Hepatic stellate cell (primary cell): ENCODE measurements around the gene SRPK2.
"Not testable (repeated sequence)": the region's sequence is repeated elsewhere in the genome, so short reads cannot be mapped to it uniquely, and the experiment has no call there.

Experiments used
- DNase-seq: peaks from one replicate; pipeline ENCODE4 v3.0.0; 2011; ENCODE audit warnings: low spot score

SRPK2 gene

DNA sequence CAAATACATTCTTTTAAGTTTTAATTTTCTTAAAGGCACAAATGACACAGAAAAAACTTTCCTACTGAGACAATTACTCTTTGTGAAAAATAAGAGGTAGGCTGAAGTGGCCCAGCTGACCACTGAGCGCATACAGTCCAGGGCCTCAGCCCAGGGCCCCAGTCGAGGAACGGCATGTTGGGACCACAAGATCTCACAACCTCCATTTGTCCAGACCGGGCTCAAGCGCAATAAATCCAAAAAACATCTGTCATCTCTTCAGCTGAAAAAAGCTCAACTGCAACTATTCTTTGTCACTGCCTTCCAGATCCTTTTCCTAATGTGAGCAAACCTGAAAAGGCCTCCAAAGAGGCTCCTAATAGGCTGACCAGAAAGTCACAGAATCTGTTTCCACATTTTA lies 165.8 kb downstream of the SRPK2 start:
- no peak for DNase-seq

DNA sequence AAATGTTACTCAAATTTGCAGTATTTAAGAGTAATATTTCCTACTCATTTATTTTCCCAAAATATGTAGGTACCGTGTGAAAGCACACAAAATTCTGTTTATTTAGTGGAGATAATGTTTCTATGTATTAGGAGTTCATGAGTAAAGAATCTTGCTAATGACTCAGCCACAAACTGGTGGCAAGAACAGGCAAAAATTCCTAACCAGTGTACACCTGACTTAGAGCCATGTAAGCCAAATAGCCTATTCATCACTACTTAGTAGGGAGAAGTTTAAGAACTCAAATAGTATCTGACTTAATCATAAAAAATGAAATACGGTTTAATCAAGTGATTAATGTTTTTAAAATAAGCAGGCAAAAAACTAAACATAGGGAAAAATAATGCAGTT lies 169.0 kb downstream of the SRPK2 start:
- DNase-seq, result peak; percentile 22

DNA sequence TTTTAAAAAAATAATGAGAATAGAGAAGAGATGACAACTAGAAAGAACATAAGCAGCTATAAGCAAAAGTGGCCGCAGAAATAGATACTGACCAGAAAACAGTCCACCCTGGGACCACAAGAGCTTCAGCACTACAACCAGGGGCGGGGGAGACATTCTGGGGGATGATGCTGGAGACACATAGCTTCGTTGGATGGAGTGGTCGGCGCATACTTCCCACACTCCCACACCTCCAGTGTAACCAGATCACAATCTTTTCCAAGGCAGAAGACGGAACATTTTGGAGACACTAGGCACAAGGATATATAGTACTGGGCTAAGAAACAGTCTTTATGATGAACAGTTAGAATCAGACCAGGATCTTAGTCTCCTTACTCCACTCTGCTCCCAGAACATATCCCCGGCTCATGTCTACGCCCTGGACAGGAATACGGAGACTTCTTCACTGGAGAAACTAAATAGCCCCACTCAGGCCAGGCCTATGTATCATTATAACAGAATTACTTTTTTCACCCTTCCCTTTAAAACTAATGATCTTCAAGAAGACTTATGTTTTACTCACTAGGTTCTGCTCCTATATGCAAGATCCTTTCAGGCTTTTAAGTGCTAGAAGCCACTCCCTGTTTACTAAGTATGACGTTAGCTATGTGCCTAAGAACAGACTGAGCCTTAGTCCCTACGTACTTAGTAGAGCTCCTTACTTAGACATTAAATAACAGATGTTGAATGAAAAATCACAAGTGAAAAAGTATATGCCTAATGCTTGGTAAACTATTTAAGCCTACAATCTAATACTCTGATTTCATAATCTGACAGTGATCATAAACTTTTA lies 169.6 kb downstream of the SRPK2 start:
- DNase-seq, result no peak

- DNase-seq, result no peak
Measured at GRCh38 chr7:105218215-105218614, 170.5 kb downstream of the SRPK2 start.

DNA sequence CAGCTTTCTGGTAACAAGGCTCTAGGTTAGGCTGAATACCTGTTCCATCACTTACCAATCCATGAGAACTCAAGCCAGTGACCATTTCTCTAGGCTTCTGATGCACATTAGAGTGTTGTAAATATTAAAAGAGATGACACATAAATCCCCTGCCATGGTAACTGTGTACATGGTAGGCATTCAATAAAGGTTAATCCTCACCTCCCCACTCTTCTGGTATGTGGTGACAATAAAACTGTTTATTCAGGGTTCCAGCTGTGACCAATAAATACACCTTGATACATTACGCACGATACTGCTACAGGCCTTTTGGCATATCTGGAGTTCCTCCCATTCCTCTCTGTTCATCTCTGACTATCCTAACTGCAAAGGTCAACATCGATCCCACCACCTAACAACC lies 171.9 kb downstream of the SRPK2 start:
- no peak for DNase-seq

- no peak for DNase-seq
Measured at GRCh38 chr7:105215821-105216220, 172.9 kb downstream of the SRPK2 start.

DNA sequence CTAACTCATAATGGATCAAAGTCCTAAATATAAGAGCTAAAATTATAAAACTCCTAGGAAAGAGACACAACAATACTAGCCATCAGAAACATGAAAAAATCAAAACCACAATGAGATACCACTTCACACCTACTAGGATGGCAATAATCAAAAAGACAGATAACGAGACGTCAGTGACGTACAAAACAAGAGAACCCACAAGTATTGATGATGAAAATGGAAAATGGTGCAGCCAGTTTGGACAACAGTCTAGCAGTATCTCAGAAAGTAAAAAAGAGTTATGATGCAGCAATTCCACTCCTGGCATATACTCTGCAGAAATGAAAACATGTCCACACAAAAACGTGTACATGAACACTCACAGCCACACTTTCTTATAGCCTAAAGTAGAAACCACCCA lies 173.5 kb downstream of the SRPK2 start:
- DNase-seq, result no peak

GRCh38 chr7:105213611-105214010 lies 175.1 kb downstream of the SRPK2 start:
- DNase-seq, result no peak

DNA sequence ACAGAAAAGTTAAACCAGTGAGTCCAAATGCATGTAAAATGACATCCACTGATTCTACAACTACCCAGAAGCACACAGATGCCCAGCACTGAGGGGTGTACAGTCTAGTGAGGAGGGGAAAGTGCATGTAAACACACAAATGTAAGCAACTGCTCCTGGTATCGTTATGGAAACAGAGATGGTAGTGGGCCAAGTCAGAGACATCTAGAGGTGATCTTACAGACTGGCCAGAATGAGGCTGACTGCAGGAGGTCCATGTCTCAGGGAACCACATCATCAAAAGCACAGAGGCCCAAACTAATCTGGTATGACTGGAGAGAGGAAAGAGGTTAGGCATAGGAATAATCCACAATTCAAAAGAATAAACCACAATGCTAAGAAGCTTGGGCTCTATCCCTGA lies 176.5 kb downstream of the SRPK2 start:
- no peak for DNase-seq

DNA sequence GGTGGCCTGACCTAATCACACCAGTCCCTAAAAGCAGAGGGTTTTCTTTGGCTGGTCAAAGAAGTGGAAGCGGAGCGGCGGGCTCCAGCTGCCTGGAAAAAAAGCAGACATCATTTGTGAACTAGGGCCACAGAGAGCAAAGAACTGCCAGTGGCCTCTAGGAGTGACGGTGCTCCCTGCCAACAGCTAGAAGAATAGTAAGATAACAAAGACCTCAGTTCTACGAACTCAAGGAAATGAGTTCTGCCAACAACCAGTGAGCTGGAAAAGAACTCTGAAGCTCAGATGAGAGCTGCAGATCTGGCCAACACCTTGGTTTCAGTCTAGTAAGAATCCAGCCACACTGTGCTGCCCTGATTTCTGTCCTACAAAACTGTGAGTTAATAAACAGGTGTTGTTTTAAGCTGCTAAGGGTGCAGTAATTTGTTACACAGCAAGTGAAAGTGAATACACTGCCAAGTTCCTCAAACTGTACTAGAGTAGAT lies 178.0 kb downstream of the SRPK2 start:
- DNase-seq, result no peak

DNA sequence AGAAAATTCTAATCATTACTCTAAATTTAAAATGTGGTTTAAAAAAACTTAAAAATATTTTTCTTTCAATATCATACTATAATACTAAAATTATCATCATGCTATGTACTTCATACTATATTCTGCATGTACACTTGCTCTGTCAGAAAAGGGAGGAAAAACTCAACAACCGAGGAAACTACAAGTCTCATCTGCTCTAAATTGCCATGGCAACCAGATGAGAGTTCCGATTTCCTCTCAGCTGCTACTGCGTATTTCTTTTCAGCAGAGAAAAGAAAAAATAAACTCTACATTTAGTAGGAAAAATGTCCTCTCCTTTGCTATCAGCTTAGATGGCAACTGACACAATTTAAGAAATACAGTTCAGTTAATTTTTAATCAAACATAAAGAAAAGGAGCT lies 178.9 kb downstream of the SRPK2 start:
- no peak for DNase-seq

- no peak for DNase-seq
Measured at GRCh38 chr7:105209433-105209832, 179.3 kb downstream of the SRPK2 start.

DNA sequence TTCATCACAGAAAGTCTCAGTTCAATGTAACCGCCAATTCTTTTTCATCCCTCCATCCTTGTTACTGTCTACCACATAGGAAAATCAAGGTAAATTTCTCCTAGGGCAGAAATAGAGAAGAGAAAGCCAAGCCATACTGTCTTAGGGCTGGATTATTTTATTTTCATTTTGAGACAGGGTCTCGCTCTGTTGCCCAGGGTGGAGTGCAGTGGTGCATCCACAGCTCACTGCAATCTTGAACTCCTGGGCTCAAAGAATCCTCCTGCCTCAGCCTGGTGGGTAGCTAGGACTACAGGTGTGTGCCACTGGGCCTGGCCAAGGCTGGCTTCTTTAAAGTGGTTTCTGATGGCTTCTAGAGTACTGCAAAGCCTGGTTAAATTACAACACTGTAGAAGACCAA lies 181.7 kb downstream of the SRPK2 start:
- no peak for DNase-seq

GRCh38 chr7:105205592-105206237 lies 183.0 kb downstream of the SRPK2 start:
- no peak for DNase-seq

GRCh38 chr7:105204953-105205352 lies 183.8 kb downstream of the SRPK2 start:
- no peak for DNase-seq

- no peak for DNase-seq
Measured at GRCh38 chr7:105204520-105204919, 184.2 kb downstream of the SRPK2 start.

- DNase-seq, result no peak
Measured at GRCh38 chr7:105202616-105203015, 186.1 kb downstream of the SRPK2 start.

- no peak for DNase-seq
Measured at GRCh38 chr7:105199386-105199785, 189.3 kb downstream of the SRPK2 start.

DNA sequence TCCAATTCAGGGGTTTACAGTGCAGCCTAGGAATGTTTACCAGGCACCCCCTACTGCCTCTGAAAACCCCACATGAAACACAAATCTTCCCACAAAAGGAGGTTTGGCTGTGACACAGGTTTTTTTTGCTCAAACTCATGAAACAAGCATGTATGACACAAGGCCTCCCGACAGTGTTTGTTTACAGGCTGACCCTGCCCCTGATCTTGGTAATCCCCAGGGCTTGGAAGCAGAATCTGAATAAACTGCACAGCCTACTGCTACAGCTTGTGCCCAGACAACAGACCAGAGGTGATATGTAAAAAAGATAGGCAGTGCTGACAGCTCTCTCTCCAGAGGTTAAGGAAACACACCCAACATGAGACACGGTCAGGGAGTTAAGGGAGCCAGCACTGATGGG lies 190.5 kb downstream of the SRPK2 start:
- peak; percentile 58 for DNase-seq

GRCh38 chr7:105196473-105196872 lies 192.2 kb downstream of the SRPK2 start:
- DNase-seq, result no peak

DNA sequence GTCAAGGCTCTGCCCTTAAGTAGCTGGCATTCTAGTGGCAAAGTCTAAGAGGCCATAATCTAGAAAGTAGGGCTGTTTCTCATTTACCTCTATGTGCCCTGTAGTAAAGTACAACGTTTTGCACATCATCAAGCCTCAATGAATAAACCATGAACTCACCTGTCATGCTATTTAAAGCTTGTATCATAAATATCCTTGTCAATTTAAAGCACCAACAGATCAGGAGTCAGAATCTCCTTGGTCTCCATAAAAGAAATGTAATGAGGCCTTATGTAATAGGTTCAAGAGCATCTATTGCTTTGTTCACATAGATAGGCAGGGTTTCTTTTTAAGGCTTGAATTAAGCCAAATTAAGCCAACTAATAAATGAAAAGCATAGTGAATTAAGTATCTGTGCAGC lies 192.8 kb downstream of the SRPK2 start:
- DNase-seq, result no peak

DNA sequence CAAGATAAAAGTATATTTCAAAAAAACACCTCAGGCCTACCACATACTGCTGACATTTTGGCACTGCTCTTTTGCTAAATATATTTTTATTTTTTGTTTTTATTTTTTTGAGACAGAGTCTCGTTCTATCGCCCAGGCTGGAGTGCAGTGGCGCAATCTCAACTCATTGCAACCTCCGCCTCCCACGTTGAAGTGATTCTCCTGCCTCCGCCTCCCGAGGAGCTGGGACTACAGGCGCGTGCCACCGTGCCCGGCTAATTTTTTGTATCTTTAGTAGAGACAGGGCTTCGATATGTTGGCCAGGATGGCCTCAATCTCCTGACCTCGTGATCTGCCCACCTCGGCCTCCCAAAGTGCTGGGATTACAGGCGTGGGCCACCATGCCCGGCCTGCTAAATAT lies 193.8 kb downstream of the SRPK2 start:
- not testable (repeated sequence) for DNase-seq

- DNase-seq, result no peak
Measured at GRCh38 chr7:105191331-105191730, 197.4 kb downstream of the SRPK2 start.
